HG02642 (cell line): Measurements from ENCODE around the gene NR1H3.

Source experiments
- ATAC-seq: cut with Tn5 transposase; IDR thresholded peaks from one replicate; pipeline ENCODE4 v1.9.1; 2021; ENCODE audit warnings: mild to moderate bottlenecking; ENCODE audit not compliant: unreplicated experiment, poor library complexity

The NR1H3 gene

GRCh38 chr11:47243454-47243853 lies 14.3 kb upstream of the NR1H3 start:
- no peak for ATAC-seq

DNA sequence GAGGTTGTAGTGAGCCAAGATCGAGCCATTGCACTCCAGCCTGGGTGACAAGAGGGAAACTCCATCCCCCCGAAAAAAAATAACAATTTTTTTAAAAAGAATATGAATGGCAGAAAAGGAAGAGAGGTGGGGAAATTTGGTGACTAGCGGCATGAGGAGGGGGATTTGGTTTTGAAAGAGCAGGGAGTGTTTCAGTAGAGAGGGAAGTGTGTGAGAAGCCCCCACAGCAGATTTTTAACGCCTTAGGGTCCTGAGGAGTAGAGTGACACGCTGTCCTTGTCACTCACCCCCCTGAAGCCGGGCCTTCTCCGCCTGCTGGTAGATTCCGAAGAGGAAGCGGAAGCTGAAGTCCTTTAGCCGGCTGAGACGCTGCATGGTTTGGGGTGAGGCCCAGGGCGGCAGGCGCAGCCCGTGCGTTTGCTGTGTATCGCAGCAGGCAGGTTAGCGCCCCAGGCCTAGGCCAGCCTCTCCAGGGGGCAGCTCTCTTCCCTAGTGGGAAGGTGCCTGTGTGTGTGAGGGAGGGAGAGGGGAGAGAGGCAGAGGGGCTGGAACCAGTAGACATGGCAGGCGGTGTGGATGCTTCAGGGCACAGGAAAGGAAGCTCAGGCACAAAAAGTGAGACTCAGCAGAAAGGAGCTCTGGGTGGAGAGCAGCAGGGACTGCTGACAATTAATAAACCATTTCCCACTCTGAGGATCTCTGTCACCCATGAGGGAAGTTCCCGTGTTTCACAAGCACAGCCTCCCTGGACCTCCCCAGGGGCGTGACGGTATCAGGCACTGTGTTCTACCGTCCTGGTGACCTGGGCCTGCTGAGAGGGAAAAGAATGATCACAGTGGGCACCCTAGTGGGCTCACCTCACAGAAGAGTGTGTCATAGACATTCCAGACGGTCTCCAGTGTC lies 13.1 kb upstream of the NR1H3 start:
- ATAC-seq: no peak

GRCh38 chr11:47245611-47246357 lies 12.0 kb upstream of the NR1H3 start:
- ATAC-seq: no peak

- ATAC-seq: no peak
These were observed 10.3 kb upstream of the NR1H3 start for GRCh38 chr11:47247502-47247901.

DNA sequence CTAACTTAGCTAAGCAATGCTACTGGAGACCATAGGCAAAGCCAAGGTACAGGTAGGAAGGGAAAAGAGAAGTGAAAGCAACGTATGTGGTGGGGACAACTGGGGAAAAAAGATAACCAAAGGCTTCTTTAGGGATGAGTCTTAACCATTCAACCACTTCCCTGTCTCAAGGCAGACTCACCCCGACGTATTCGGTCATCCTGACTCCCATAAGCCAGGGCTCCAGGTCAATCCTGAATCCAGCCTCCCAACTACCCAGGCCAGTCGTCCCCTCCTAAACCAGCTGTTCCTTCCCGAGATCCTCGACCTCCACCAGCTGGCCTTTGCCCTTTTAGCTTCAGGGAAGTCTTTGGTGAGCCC lies 9.5 kb upstream of the NR1H3 start:
- ATAC-seq: peak; percentile 36

DNA sequence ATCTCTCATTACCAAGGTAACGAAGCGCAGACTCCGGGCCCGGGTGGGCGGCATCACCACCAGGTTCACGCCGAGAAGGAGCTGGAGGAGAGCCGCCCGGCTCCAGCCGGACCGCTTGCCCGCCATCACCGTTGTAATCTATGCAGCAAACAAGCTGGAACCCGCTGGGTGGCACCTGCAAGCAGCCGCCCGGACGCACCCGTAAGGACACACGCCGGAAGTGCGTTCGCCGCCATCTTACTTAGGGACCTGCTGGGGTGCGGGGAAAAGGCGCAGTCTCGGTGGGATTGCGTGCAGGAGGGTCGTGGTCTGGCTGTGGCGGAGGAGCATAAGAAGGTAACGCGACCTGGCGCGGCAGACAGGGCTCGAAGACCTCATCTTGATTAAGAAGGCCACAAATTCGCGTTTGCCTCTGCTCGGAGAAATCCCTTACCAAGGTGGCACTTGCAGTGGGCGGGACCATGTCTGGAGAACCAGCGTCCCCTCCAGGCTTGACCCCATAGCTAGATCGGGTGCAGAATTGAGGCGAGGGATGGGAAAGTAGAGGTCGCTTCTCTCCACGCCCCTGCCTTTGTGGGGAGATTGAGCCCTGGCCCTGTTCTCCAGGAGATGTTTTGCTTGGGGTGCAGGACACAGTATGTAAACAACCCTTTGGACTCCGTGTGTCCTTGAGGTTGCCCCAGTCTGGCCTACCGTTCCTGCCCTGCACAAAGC lies 9.0 kb upstream of the NR1H3 start, which contains the start of gene ACP2:
ACP2 (minus strand) TSS at position 151 of the 714 bp plus-strand sequence; CDS start at position 126, 25 bp downstream.
- ATAC-seq: peak; percentile 94

DNA sequence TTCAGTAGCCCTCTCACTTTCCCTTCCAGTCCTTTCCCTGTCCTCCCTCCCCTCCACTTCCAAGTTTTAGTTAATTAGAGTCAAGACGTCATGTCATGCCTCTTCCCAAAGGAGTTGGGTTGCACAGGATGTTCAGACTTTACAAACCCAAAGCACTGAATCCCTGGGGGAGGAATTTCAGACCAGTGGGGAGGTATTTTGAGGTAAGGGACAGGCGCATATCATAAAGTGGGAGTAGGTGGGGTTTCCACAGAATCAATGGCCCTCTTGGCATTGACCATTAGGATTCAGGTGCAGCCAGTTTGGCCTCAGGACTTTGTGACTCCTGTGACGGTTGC lies 8.4 kb upstream of the NR1H3 start:
- no peak for ATAC-seq

GRCh38 chr11:47251751-47252150 lies 6.0 kb upstream of the NR1H3 start:
- no peak for ATAC-seq

GRCh38 chr11:47253660-47254059 lies 4.1 kb upstream of the NR1H3 start:
- ATAC-seq: no peak

- no peak for ATAC-seq
These were observed 3.4 kb upstream of the NR1H3 start for GRCh38 chr11:47254386-47254785.

- no peak for ATAC-seq
These were observed 1.4 kb upstream of the NR1H3 start for GRCh38 chr11:47256374-47256773.

DNA sequence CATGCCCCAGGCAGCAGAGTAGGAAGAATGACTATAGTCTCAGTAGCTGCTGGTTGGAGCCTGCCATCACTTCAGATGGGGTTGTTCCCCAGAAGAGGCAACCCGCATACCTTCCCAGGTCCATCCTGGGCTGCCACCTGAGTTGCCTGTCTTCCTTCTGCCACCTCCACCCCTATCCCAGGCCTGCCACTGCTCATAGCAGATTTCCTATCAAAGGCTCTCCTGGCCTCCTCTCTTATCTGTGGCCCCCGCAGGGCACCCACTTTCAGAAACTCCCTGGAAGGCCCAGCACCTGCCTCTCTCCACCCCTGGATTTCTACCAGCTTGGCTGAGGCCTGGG lies 649 bp upstream of the NR1H3 start:
- ATAC-seq: no peak

GRCh38 chr11:47258317-47258902 lies 614 bp downstream of the NR1H3 start:
- no peak for ATAC-seq

GRCh38 chr11:47259232-47259977 lies 1.6 kb downstream of the NR1H3 start:
- ATAC-seq: peak; percentile 52

DNA sequence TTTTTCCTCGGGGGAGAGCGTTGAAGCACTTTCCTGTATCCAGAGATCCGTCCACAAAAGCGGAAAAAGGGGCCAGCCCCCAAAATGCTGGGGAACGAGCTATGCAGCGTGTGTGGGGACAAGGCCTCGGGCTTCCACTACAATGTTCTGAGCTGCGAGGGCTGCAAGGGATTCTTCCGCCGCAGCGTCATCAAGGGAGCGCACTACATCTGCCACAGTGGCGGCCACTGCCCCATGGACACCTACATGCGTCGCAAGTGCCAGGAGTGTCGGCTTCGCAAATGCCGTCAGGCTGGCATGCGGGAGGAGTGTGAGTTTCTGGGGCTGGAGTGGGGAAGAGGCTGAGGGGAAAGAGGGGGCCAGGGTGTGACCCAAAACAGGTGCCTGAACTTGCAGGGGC lies 2.6 kb downstream of the NR1H3 start:
- ATAC-seq: no peak

DNA sequence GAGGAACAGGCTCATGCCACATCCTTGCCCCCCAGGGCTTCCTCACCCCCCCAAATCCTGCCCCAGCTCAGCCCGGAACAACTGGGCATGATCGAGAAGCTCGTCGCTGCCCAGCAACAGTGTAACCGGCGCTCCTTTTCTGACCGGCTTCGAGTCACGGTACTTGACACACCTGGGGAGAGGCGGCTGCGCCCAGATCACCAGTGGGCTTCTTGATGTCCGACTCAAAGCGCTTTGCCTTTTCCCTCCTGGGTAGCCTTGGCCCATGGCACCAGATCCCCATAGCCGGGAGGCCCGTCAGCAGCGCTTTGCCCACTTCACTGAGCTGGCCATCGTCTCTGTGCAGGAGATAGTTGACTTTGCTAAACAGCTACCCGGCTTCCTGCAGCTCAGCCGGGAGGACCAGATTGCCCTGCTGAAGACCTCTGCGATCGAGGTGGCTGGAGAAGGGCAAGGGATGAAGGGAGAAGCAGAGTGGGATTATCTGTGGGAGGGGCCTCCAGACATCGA lies 3.5 kb downstream of the NR1H3 start:
- ATAC-seq: no peak

DNA sequence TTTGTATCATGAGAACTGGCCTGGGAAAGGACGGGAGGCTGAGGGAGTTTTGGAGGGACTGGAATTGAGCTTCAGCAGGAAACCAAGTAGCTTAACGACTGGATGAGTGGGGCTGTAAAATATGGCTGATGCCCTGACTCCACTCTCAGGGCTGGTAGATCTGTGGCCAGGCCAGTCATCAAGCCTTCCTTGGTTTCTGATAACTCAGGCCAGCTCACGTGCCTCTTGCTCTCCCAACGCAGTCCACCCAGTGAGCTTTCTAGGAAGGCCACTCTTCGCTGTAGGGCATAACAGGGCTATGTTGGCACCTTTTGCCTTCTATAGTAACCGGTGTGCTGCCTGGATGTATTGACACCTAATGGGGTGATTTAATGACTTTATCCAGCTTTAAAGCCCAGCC lies 6.3 kb downstream of the NR1H3 start:
- ATAC-seq: no peak

DNA sequence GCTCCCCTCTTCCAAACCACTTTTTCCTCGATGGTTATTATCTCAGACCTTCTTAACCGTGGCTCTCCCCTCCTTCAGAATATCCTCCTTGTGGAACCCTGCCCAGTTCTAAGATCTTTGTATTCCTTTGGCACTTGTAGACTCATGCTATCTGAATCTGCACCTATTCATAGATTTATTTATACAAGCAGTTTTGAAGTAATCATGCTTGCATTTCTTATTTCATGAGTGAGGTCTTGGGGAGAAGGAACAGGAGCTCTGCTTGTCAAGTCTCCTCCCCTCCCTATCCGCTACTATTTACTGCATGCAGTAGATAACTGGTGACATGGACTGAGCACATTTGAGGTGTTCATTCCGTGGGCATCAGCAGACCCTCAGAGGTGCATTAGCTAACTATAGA lies 6.7 kb downstream of the NR1H3 start:
- ATAC-seq: no peak

DNA sequence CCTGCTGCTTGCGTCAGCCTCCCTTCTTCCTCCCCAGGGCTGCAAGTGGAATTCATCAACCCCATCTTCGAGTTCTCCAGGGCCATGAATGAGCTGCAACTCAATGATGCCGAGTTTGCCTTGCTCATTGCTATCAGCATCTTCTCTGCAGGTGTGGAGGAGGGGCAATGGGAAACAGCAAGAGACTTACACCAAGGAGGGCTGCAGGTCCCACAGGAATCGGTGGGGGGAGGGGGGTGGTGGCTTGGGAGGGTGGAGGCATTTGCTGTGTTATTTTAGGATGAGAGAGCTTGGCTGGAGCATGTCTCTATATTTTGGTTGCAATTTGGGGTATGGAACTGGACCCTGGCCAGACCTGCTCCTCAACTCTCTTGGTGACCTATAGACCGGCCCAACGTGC lies 10.1 kb downstream of the NR1H3 start:
- no peak for ATAC-seq

DNA sequence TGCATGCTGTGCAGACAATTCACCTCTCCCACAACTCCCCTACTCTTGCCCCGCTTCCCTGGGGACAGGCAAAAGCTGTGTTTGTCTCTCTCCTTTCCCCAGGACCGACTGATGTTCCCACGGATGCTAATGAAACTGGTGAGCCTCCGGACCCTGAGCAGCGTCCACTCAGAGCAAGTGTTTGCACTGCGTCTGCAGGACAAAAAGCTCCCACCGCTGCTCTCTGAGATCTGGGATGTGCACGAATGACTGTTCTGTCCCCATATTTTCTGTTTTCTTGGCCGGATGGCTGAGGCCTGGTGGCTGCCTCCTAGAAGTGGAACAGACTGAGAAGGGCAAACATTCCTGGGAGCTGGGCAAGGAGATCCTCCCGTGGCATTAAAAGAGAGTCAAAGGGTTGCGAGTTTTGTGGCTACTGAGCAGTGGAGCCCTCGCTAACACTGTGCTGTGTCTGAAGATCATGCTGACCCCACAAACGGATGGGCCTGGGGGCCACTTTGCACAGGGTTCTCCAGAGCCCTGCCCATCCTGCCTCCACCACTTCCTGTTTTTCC lies 10.7 kb downstream of the NR1H3 start:
- ATAC-seq: no peak
